ENCODE measurements around the gene SYNDIG1L.

SYNDIG1L gene

GRCh38 chr14:74377976-74378690 is 47.9 kb downstream of the SYNDIG1L start:
- no peaks in the 10 kb centered on the region for H3K27me3 ChIP-seq (ENCODE audit: control insufficient read depth, insufficient read depth, low read length)
- H3K9ac ChIP-seq (ENCODE audit: low read depth, low read length), result no peak overlapping the region
- no peaks in the 10 kb centered on the region for H3K9me3 ChIP-seq (ENCODE audit: control insufficient read depth, insufficient read depth, low read length)
- H3K4me1 ChIP-seq (ENCODE audit: control insufficient read depth, insufficient read depth, low read length), result no peaks in the 10 kb centered on the region
- H3K4me3 ChIP-seq (ENCODE audit: low read depth, low read length), result no peak overlapping the region
- no peaks in the 10 kb centered on the region for H3K36me3 ChIP-seq (ENCODE audit: control insufficient read depth, insufficient read depth, low read length)

GRCh38 chr14:74368441-74368840 is 57.6 kb downstream of the SYNDIG1L start:
- no peaks in the 10 kb centered on the region for H3K4me1 ChIP-seq (ENCODE audit: control insufficient read depth, insufficient read depth, low read length)
- H3K36me3 ChIP-seq (ENCODE audit: control insufficient read depth, insufficient read depth, low read length), result no peaks in the 10 kb centered on the region
- no peaks in the 10 kb centered on the region for H3K27me3 ChIP-seq (ENCODE audit: control insufficient read depth, insufficient read depth, low read length)

GRCh38 chr14:74368026-74368425 is 58.0 kb downstream of the SYNDIG1L start:
- H3K36me3 ChIP-seq (ENCODE audit: control insufficient read depth, insufficient read depth, low read length), result no peaks in the 10 kb centered on the region
- H3K27me3 ChIP-seq (ENCODE audit: control insufficient read depth, insufficient read depth, low read length), result no peaks in the 10 kb centered on the region
- no peak overlapping the region for H3K9ac ChIP-seq (ENCODE audit: low read depth, low read length)
- H3K4me1 ChIP-seq (ENCODE audit: control insufficient read depth, insufficient read depth, low read length), result no peaks in the 10 kb centered on the region
- no peaks in the 10 kb centered on the region for H3K9me3 ChIP-seq (ENCODE audit: control insufficient read depth, insufficient read depth, low read length)
- H3K4me3 ChIP-seq (ENCODE audit: low read depth, low read length), result no peak overlapping the region

More at GRCh38 chr14:74368441-74368840, 57.6 kb downstream of the SYNDIG1L start:
- no peaks in the 10 kb centered on the region for H3K9me3 ChIP-seq (ENCODE audit: control insufficient read depth, insufficient read depth, low read length)
- H3K4me3 ChIP-seq (ENCODE audit: low read depth, low read length), result no peak overlapping the region
- H3K9ac ChIP-seq (ENCODE audit: low read depth, low read length), result no peak overlapping the region

- Histone ChIP-seq H3K27me3 (ENCODE audit: control insufficient read depth, insufficient read depth, low read length) (no peaks in the 10 kb centered on the region), H3K36me3 (ENCODE audit: control insufficient read depth, insufficient read depth, low read length) (peaks cover 12% of the 10 kb centered on the region), H3K9ac (ENCODE audit: low read depth, low read length) (no peak overlapping the region), H3K4me3 (ENCODE audit: low read depth, low read length) (no peak overlapping the region), H3K9me3 (ENCODE audit: control insufficient read depth, insufficient read depth, low read length) (no peaks in the 10 kb centered on the region), H3K4me1 (ENCODE audit: control insufficient read depth, insufficient read depth, low read length) (peaks cover 12% of the 10 kb centered on the region)
Observed at GRCh38 chr14:74364271-74364880, 61.6 kb downstream of the SYNDIG1L start.

- no peak overlapping the region for H3K9ac ChIP-seq (ENCODE audit: low read depth, low read length)
- no peaks in the 10 kb centered on the region for H3K27me3 ChIP-seq (ENCODE audit: control insufficient read depth, insufficient read depth, low read length)
- H3K36me3 ChIP-seq (ENCODE audit: control insufficient read depth, insufficient read depth, low read length), result peaks cover 31% of the 10 kb centered on the region
- no peak overlapping the region for H3K4me3 ChIP-seq (ENCODE audit: low read depth, low read length)
- H3K9me3 ChIP-seq (ENCODE audit: control insufficient read depth, insufficient read depth, low read length), result no peaks in the 10 kb centered on the region
- peaks cover 12% of the 10 kb centered on the region for H3K4me1 ChIP-seq (ENCODE audit: control insufficient read depth, insufficient read depth, low read length)
Observed at GRCh38 chr14:74362361-74362915, 63.6 kb downstream of the SYNDIG1L start.

GRCh38 chr14:74360163-74360562 is 65.8 kb downstream of the SYNDIG1L start:
- no peaks in the 10 kb centered on the region for H3K27me3 ChIP-seq (ENCODE audit: control insufficient read depth, insufficient read depth, low read length)
- peaks cover 12% of the 10 kb centered on the region for H3K4me1 ChIP-seq (ENCODE audit: control insufficient read depth, insufficient read depth, low read length)
- no peak overlapping the region for H3K9ac ChIP-seq (ENCODE audit: low read depth, low read length)
- H3K4me3 ChIP-seq (ENCODE audit: low read depth, low read length), result no peak overlapping the region
- peaks cover 45% of the 10 kb centered on the region for H3K36me3 ChIP-seq (ENCODE audit: control insufficient read depth, insufficient read depth, low read length)
- H3K9me3 ChIP-seq (ENCODE audit: control insufficient read depth, insufficient read depth, low read length), result no peaks in the 10 kb centered on the region

- no peaks in the 10 kb centered on the region for H3K9me3 ChIP-seq (ENCODE audit: control insufficient read depth, insufficient read depth, low read length)
- peaks cover 45% of the 10 kb centered on the region for H3K36me3 ChIP-seq (ENCODE audit: control insufficient read depth, insufficient read depth, low read length)
- H3K9ac ChIP-seq (ENCODE audit: low read depth, low read length), result no peak overlapping the region
- no peak overlapping the region for H3K4me3 ChIP-seq (ENCODE audit: low read depth, low read length)
- no peaks in the 10 kb centered on the region for H3K27me3 ChIP-seq (ENCODE audit: control insufficient read depth, insufficient read depth, low read length)
- H3K4me1 ChIP-seq (ENCODE audit: control insufficient read depth, insufficient read depth, low read length), result peaks cover 13% of the 10 kb centered on the region
Observed at GRCh38 chr14:74358176-74358829, 67.7 kb downstream of the SYNDIG1L start.

GRCh38 chr14:74357585-74357984 is 68.4 kb downstream of the SYNDIG1L start:
- Histone ChIP-seq H3K4me3 (ENCODE audit: low read depth, low read length) (no peak overlapping the region), H3K4me1 (ENCODE audit: control insufficient read depth, insufficient read depth, low read length) (peaks cover 11% of the 10 kb centered on the region), H3K27me3 (ENCODE audit: control insufficient read depth, insufficient read depth, low read length) (no peaks in the 10 kb centered on the region), H3K9ac (ENCODE audit: low read depth, low read length) (no peak overlapping the region), H3K9me3 (ENCODE audit: control insufficient read depth, insufficient read depth, low read length) (no peaks in the 10 kb centered on the region), H3K36me3 (ENCODE audit: control insufficient read depth, insufficient read depth, low read length) (peaks cover 45% of the 10 kb centered on the region)

- peaks cover 8% of the 10 kb centered on the region for H3K4me1 ChIP-seq (ENCODE audit: control insufficient read depth, insufficient read depth, low read length)
- H3K4me3 ChIP-seq (ENCODE audit: low read depth, low read length), result no peak overlapping the region
- peaks cover 45% of the 10 kb centered on the region for H3K36me3 ChIP-seq (ENCODE audit: control insufficient read depth, insufficient read depth, low read length)
- no peaks in the 10 kb centered on the region for H3K9me3 ChIP-seq (ENCODE audit: control insufficient read depth, insufficient read depth, low read length)
- no peak overlapping the region for H3K9ac ChIP-seq (ENCODE audit: low read depth, low read length)
- no peaks in the 10 kb centered on the region for H3K27me3 ChIP-seq (ENCODE audit: control insufficient read depth, insufficient read depth, low read length)
Observed at GRCh38 chr14:74356892-74357575, 69.0 kb downstream of the SYNDIG1L start.

All from iPS-15b (cell line).